NCI-H510A (cell line): Measurements from ENCODE around the gene CHST11.

Experiments
- DNase-seq: peaks from one replicate; lab custom pipeline; 2025; lab: John Stamatoyannopoulos, UW

The CHST11 gene

GRCh38 chr12:104505095-104505818 lies 48.5 kb downstream of the CHST11 start:
- peak; percentile 52 for DNase-seq

DNA sequence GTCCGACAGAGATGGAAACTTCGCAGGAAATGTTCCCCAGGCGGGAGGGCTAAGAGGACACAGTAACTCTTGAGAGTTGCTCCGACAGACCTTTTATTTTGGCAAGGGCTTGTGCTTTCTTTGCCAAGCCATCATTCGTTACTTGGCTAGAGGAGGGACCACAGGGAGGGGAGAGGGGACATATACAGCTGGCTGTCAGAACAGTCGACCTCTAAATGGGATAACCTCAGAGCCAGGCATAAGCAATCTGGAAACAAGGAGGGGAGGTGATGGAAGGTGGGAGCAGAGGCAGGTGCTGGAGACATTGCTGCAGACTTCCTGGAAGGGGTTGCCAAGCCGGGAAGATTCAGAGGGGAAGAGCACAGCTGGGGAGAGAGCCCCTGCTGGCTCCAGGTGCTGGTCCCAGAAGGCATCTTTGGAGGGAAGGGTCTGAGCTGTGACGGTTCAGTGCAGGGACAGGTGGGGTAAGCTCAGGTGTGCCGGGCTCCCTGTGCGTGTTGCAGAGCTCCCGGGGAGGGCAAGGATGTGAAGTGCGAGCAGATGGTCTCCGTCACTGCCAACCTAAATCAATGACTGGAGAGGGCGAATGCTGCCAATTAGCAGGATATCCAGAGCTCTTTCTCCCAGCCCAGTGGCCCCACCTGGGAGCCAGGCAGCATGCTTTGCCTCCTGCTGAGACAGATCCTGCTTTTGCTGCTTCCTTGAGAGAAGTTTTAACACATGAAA lies 50.1 kb downstream of the CHST11 start:
- DNase-seq, result peak; percentile 90

- DNase-seq, result peak; percentile 84
These were observed 50.9 kb downstream of the CHST11 start for GRCh38 chr12:104507672-104508071.

DNA sequence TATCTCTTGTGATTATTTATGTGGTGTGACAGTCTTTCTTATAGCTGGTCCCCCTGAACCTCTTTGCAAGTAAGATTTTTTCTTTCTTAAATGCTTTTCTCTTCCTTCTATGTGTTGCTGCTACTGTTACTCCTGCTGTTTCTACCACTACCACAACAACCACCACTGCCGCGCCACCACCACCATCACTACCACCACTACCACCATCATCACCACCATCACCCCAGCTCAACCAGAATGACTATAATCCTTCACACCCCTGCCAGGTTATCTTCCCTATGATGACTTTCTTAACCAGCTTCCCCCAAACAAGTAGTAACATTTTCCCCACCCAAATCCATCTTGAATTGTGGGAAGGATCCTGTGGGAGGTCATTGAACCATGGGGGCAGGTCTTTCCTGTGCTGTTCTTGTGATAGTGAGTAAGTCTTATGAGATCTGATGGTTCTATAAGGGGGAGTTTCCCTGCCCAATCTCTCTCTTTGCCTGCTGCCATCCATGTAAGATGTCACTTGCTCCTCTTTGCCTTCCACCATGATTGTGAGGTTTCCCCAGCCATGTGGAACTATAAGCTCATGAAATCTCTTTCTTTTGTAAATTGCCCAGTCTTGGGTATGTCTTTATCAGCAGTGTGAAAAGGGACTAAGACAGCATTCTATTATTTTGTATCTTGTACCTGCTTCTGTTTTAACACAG lies 52.2 kb downstream of the CHST11 start:
- DNase-seq, result no peak

DNA sequence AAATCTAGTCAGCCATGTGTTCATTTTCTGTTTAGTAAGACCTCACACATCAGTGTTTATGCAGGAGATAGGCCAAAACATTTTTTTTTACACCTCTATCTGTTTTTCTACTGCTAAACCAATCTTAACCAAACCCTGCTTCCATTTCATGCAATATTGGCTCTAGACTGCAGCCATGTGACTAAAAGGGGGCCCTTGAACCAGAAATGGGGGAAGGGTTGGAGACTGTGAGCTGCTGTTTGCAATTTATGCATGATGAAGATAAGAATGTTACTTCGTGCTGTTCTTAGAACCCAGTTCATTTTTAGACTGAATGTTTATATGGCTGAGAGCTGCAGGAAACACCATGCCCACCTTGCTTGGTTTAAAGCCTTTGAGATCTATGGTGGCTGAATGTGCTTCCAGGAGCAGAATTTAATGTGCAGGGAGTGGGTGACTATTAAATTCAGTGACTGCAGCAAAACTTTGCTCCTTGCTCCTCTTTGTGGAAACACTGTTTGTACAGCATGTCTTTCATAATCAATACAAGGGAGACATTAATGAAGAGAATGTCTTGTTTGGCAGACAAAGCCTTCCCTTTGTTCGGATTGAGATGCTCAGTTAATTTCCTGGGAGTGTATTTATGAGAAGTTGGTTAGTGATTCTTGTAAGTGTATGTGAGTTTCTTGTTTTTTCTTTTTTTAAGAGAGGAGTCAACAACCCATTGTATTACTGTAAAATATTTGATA lies 53.6 kb downstream of the CHST11 start:
- no peak for DNase-seq

DNA sequence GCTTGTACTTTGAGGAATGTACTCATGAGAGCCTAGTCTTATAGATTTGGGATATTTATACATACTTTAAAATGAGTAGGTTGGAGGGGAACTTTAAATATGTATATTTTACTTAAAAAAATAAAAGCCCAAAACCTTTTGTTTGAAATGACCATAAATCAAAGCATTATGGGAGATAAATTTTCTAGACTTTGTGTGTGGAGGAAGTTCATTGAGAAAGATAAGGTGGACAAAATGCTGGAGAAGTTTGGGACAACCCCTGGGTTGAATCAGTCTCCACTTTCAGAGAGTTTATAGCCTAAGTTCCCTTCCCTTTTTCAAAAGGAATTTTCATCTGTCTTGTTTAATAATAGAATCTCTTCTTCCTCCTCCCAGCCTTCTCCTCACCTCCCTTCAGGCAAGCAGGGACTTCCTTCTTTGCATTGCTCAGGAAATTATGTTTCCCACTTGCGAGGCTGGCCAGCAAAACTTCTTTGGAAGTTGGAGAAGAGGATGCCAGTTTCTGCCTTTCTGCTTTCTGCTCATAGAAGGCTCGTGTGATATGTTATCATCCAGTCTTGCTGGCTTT lies 54.2 kb downstream of the CHST11 start:
- no peak for DNase-seq

DNA sequence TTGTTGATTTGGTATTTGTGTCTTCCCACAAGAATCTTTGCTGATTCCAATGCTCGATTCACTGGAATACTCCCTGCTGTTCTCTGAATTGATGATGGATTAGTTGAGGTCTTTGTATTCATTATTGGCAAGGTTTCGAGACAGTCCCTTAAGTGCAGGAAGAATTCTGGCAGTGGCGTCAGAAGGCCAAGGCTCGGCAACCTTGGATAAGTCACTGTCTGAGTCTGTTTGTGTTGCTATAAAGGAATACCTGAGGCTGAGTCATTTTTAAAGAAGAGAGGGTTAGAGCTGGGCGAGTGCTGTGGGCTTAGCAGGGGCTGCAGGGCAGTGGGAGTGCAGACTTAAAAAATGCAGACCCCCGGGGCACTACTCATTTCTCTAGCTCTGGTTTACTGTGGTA lies 56.9 kb downstream of the CHST11 start:
- DNase-seq, result no peak

DNA sequence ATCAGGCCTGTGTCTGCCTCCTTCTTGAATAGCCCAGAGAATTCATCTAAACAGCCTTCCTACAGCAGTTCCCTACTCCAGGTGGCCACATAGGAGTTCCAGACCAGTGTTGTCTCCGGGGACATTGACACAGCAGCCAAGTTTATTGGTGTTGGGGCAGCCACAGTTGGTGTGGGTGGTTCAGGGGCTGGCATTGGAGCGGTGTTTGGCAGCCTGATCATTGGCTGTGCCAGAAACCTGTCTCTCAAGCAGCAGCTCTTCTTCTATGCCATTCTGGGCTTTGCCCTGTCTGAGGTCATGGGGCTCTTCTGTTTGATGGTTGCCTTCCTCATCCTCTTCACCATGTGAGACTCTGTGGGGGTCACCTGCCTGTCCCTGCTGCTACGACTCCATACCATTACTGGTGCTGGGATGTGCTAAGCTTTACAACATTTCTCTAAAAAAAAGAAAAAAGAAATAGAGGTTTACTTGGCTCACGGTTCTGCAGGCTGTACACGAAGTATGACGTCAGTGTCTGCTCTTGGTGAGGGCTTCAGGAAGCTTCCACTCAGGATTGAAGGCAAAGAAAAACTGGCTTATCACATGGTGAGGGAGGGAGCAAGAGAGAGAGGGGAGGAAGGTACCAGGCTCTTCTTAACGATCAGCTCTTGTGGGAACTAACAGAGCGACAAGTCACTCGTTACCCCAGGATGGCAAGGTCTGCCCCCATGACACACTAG lies 57.5 kb downstream of the CHST11 start:
- no peak for DNase-seq

DNA sequence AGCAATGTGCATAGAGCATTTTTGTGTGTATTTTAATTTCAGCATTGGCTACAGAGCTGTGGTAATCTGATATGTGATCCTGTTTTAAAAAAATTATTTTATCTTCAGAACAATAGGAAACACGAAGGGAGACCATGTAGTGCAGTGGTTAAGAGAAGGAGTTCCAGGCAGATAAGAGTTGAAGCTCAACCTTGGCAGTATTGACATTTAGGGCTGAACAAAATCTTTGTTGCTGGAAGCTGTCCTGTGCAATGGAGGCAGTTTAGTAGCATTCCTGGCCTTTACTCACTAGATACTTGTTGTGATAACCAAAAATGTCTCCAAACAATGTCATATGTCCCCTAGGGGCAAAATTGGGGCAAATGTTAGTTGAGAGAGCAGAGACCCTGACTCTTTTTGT lies 59.2 kb downstream of the CHST11 start:
- no peak for DNase-seq

- DNase-seq, result no peak
These were observed 60.1 kb downstream of the CHST11 start for GRCh38 chr12:104516821-104517220.

- DNase-seq, result no peak
These were observed 61.1 kb downstream of the CHST11 start for GRCh38 chr12:104517880-104518279.

- no peak for DNase-seq
These were observed 62.7 kb downstream of the CHST11 start for GRCh38 chr12:104519190-104520019.

- no peak for DNase-seq
These were observed 63.6 kb downstream of the CHST11 start for GRCh38 chr12:104520242-104520900.

- DNase-seq, result no peak
These were observed 65.0 kb downstream of the CHST11 start for GRCh38 chr12:104521731-104522130.

DNA sequence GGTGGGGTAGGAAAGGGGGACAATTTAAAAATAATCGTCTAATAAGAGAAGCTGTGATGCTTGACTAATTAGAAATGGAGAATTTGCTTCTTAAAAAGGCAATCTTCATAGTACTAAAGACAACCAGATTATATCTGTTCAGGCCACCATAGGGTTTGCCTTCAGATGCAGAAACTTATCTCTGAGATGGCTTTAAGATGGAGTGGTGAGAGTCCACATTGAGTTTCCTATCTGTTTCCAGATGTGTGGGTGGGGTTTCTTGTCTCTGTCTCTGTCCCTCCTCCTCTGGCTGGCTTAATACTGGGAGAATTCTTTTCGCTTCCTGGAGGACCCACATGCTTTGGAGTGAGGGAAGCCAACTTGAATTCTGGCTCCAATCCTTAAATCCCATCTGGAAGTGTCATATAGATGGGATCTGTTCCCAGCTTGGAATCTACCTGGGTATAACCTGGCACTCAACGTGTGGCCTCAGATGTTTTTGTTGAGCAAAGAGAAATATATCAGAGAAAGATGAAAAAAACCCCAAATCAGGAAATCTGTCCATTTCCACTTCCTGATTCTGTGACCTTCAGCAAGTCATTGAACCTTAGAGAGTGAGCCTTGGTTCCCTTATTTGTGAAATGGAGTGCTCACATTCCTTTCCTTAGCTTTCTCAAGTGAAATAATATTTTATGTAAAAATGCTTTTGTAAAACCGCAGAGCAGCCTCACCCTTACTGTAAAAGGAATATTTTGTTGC lies 66.4 kb downstream of the CHST11 start:
- no peak for DNase-seq

GRCh38 chr12:104524034-104524832 lies 67.5 kb downstream of the CHST11 start:
- no peak for DNase-seq

GRCh38 chr12:104526320-104526719 lies 69.6 kb downstream of the CHST11 start:
- no peak for DNase-seq

DNA sequence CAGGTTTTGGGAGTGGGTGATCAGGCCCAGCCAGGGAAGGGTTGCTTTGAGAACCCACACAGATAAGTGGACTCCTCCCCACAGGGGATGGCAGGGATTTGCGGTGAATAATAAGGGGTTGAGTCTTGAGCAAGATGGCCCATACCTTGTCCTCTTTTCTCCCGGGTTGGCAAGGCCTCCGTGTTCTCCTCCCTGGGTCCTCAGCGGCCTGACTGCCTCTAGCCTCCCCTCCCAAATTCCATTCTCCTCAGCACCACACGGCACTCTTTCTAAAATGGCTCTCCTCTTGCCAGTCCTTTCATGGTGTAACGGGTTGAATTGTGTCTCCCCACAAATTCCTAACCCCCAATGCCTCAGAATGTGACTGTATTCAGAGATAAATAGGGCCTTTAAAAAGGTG lies 70.0 kb downstream of the CHST11 start:
- DNase-seq, result no peak
